Measurements from ENCODE around the gene TEX36.

DNA sequence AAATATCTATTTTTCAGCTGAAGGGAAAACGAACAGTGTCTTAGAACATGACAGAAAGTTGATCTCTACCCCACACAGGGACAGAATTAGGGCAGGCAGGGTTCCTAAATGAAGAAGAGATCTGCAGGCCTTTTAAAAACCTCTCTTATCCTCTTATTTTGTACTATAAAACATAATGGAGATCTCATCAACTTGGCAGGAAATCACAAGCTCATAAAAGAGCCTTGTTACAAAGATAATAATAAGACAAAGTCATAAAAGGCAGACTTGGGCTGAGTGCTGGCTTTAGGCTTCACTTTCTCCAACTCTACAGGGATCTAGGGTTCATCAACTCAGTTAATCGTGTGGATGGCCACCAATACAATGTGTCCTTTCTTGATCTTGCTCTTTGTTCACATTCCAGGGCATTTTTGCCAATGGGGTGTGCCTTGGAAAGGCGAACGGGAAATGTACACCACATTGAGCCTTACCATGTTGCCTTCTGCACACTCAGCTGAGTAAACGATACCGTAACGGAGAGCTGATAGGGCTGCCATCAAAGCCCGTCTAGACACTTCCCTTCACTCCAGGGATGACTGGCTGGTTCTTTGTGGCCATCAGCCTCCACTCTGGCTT is 7.1 kb upstream of the TEX36 start:
- TF ChIP-seq, protein P1, sequence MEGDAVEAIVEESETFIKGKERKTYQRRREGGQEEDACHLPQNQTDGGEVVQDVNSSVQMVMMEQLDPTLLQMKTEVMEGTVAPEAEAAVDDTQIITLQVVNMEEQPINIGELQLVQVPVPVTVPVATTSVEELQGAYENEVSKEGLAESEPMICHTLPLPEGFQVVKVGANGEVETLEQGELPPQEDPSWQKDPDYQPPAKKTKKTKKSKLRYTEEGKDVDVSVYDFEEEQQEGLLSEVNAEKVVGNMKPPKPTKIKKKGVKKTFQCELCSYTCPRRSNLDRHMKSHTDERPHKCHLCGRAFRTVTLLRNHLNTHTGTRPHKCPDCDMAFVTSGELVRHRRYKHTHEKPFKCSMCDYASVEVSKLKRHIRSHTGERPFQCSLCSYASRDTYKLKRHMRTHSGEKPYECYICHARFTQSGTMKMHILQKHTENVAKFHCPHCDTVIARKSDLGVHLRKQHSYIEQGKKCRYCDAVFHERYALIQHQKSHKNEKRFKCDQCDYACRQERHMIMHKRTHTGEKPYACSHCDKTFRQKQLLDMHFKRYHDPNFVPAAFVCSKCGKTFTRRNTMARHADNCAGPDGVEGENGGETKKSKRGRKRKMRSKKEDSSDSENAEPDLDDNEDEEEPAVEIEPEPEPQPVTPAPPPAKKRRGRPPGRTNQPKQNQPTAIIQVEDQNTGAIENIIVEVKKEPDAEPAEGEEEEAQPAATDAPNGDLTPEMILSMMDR (IDR thresholded peaks at IDR 0.05; ENCODE audit: low read depth, low read length), result no peak
- TF ChIP-seq POLR2A (IDR thresholded peaks at IDR 0.05; ENCODE audit: extremely low read depth, insufficient read length) (no peak), MYC (IDR thresholded peaks at IDR 0.05; ENCODE audit: low read depth, low read length) (no peak)
